ENCODE results near the gene TMC3.

DNA sequence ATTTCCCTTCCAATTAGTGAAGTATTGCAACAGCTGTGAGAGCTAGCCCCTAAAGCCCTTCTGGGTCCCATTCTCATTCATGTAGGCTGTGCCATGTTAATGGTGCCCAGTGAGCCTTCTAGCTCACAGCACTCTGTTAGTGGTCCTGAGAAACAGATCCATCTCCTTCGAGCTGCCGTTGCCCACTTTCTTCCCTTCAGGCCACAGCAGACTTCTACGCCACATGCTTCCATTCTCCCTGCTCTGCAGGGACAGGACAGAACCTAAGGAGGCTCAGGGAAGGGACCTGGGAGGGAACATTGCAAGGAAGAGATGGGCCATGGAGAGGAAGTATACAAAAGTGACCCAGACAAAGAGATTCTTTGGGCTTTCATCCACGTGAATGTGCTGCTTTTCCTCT is 38.4 kb downstream of the TMC3 start:
- TF ChIP-seq, protein P1, sequence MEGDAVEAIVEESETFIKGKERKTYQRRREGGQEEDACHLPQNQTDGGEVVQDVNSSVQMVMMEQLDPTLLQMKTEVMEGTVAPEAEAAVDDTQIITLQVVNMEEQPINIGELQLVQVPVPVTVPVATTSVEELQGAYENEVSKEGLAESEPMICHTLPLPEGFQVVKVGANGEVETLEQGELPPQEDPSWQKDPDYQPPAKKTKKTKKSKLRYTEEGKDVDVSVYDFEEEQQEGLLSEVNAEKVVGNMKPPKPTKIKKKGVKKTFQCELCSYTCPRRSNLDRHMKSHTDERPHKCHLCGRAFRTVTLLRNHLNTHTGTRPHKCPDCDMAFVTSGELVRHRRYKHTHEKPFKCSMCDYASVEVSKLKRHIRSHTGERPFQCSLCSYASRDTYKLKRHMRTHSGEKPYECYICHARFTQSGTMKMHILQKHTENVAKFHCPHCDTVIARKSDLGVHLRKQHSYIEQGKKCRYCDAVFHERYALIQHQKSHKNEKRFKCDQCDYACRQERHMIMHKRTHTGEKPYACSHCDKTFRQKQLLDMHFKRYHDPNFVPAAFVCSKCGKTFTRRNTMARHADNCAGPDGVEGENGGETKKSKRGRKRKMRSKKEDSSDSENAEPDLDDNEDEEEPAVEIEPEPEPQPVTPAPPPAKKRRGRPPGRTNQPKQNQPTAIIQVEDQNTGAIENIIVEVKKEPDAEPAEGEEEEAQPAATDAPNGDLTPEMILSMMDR (IDR thresholded peaks at IDR 0.05), result no peak
- TF ChIP-seq EP300 (IDR thresholded peaks at IDR 0.05) (no peak), POLR2A (IDR thresholded peaks at IDR 0.05; ENCODE audit: low read depth) (no peak)

Data from esophagus muscularis mucosa (tissue), 4 donors.